ENCODE results near the gene ABHD2.

The ABHD2 gene

GRCh38 chr15:89113296-89114024 is 25.2 kb downstream of the ABHD2 start:
- H3K27ac ChIP-seq (ENCODE audit: low read length): peak overlapping the region; percentile 98
- H3K9me3 ChIP-seq (replicated peaks; ENCODE audit: insufficient read depth, low read length): no peaks in the 10 kb centered on the region
- no peak for TF ChIP-seq EZH2 (optimal IDR thresholded peaks at IDR 0.05; ENCODE audit: low read depth, low read length)
- TF ChIP-seq CTCF (IDR thresholded peaks at IDR 0.05; ENCODE audit: low read length): no peak
- TF ChIP-seq EZH2phosphoT487 (IDR thresholded peaks at IDR 0.05; ENCODE audit: low read length): no peak
- DNase-seq: no peak
- H3K27me3 ChIP-seq (replicated peaks; ENCODE audit: insufficient read depth, low read length): no peaks in the 10 kb centered on the region
- peak overlapping the region; percentile 61 for H3K4me2 ChIP-seq (ENCODE audit: low read depth, low read length)
- H3K9ac ChIP-seq (ENCODE audit: low read length): peak overlapping the region; percentile 95
- H2AFZ ChIP-seq (ENCODE audit: low read length): no peak overlapping the region
- peaks cover 64% of the 10 kb centered on the region for H3K79me2 ChIP-seq (ENCODE audit: low read length)
- no peak overlapping the region for H3K4me3 ChIP-seq (ENCODE audit: low read length)
- no peaks in the 10 kb centered on the region; the same call in 1 of the 2 replicates for H3K36me3 ChIP-seq (replicated peaks; ENCODE audit: insufficient read depth, low read length)
- H3K4me1 ChIP-seq (ENCODE audit: low read length): peaks cover 72% of the 10 kb centered on the region
- H3F3A ChIP-seq (ENCODE audit: insufficient read depth, low read length): peaks cover 69% of the 10 kb centered on the region
- no peaks in the 10 kb centered on the region for H3K9me2 ChIP-seq (replicated peaks; ENCODE audit: insufficient read depth, low read length)
- no peaks in the 10 kb centered on the region for H4K20me1 ChIP-seq (ENCODE audit: insufficient read depth, low read length)

- H3F3A ChIP-seq (ENCODE audit: insufficient read depth, low read length): peaks cover 70% of the 10 kb centered on the region
- H3K27me3 ChIP-seq (replicated peaks; ENCODE audit: insufficient read depth, low read length): no peaks in the 10 kb centered on the region
- DNase-seq: peak; percentile 52
- no peak overlapping the region for H2AFZ ChIP-seq (ENCODE audit: low read length)
- H3K4me1 ChIP-seq (ENCODE audit: low read length): peaks cover 87% of the 10 kb centered on the region
- H3K79me2 ChIP-seq (ENCODE audit: low read length): peaks cover 66% of the 10 kb centered on the region
- no peaks in the 10 kb centered on the region for H4K20me1 ChIP-seq (ENCODE audit: insufficient read depth, low read length)
- TF ChIP-seq EZH2phosphoT487 (IDR thresholded peaks at IDR 0.05; ENCODE audit: low read length): no peak
- TF ChIP-seq EZH2 (optimal IDR thresholded peaks at IDR 0.05; ENCODE audit: low read depth, low read length): no peak
- no peak for TF ChIP-seq CTCF (IDR thresholded peaks at IDR 0.05; ENCODE audit: low read length)
- H3K27ac ChIP-seq (ENCODE audit: low read length): peak overlapping the region; percentile 98
- H3K4me2 ChIP-seq (ENCODE audit: low read depth, low read length): peak overlapping the region; percentile 58
- H3K36me3 ChIP-seq (replicated peaks; ENCODE audit: insufficient read depth, low read length): no peaks in the 10 kb centered on the region; the same call in 1 of the 2 replicates
- H3K9ac ChIP-seq (ENCODE audit: low read length): peak overlapping the region; percentile 95
- no peaks in the 10 kb centered on the region for H3K9me2 ChIP-seq (replicated peaks; ENCODE audit: insufficient read depth, low read length)
- H3K9me3 ChIP-seq (replicated peaks; ENCODE audit: insufficient read depth, low read length): no peaks in the 10 kb centered on the region
- peak overlapping the region; percentile 33 for H3K4me3 ChIP-seq (ENCODE audit: low read length)
Measured at GRCh38 chr15:89114990-89115389, 26.7 kb downstream of the ABHD2 start.

- no peaks in the 10 kb centered on the region for H4K20me1 ChIP-seq (ENCODE audit: insufficient read depth, low read length)
- H3K27me3 ChIP-seq (replicated peaks; ENCODE audit: insufficient read depth, low read length): no peaks in the 10 kb centered on the region
- no peaks in the 10 kb centered on the region for H3K9me3 ChIP-seq (replicated peaks; ENCODE audit: insufficient read depth, low read length)
- no peaks in the 10 kb centered on the region; the same call in 1 of the 2 replicates for H3K36me3 ChIP-seq (replicated peaks; ENCODE audit: insufficient read depth, low read length)
- DNase-seq: peak; percentile 98
- H3F3A ChIP-seq (ENCODE audit: insufficient read depth, low read length): peaks cover 70% of the 10 kb centered on the region
- peaks cover 83% of the 10 kb centered on the region for H3K4me1 ChIP-seq (ENCODE audit: low read length)
- peak overlapping the region; percentile 54 for H3K4me3 ChIP-seq (ENCODE audit: low read length)
- peak overlapping the region; percentile 80 for H3K4me2 ChIP-seq (ENCODE audit: low read depth, low read length)
- H2AFZ ChIP-seq (ENCODE audit: low read length): no peak overlapping the region
- H3K9ac ChIP-seq (ENCODE audit: low read length): peak overlapping the region; percentile 95
- peaks cover 66% of the 10 kb centered on the region for H3K79me2 ChIP-seq (ENCODE audit: low read length)
- no peaks in the 10 kb centered on the region for H3K9me2 ChIP-seq (replicated peaks; ENCODE audit: insufficient read depth, low read length)
- TF ChIP-seq EZH2 (optimal IDR thresholded peaks at IDR 0.05; ENCODE audit: low read depth, low read length): no peak
- TF ChIP-seq EZH2phosphoT487 (IDR thresholded peaks at IDR 0.05; ENCODE audit: low read length): no peak
- TF ChIP-seq CTCF (IDR thresholded peaks at IDR 0.05; ENCODE audit: low read length): no peak
- peak overlapping the region; percentile 98 for H3K27ac ChIP-seq (ENCODE audit: low read length)
Measured at GRCh38 chr15:89115547-89115946, 27.3 kb downstream of the ABHD2 start.

Measured in MM.1S (cell line).